CD14-positive monocyte (primary cell): Measurements from ENCODE around the gene TEX36. TPM values are rescaled to one million over a fixed set of nuclear protein-coding genes. Genes with fewer than 3 reads are reported as not detected.

Experiments
- DNase-seq, 3 donors: peaks; one replicate each; pipeline ENCODE4 v3.0.0-alpha.2; 2011 to 2022
- H2AFZ ChIP-seq: 2 replicates; pipeline ENCODE4 v1.6.0; 2012; ENCODE audit warnings: mild to moderate bottlenecking, low read depth, low read length, inconsistent platforms; ENCODE audit not compliant: insufficient read depth, poor library complexity, severe bottlenecking
- H3K27ac ChIP-seq, 2 donors: 1 replicate in 1 of 2; 2 replicates in 1 of 2; pipeline ENCODE4 v1.5.1; 2012 to 2013; ENCODE audit warnings: low read length in 2 of 2, control low read depth in 1 of 2, inconsistent platforms in 1 of 2, low read depth in 1 of 2, mild to moderate bottlenecking in 1 of 2
- H3K27me3 ChIP-seq, 2 donors: one replicate each; pipeline versions ENCODE4 v1.6.0 to v1.6.1; 2011 to 2013; ENCODE audit warnings: low read length in 2 of 2; ENCODE audit not compliant: control insufficient read depth in 2 of 2, insufficient read depth in 2 of 2
- H3K36me3 ChIP-seq, 2 donors: replicated peaks in 1 of 2; 1 replicate in 1 of 2; 2 replicates in 1 of 2; pipeline versions ENCODE4 v1.5.1 to v1.6.1; 2012 to 2013; ENCODE audit warnings: low read length in 2 of 2, control low read depth in 1 of 2, inconsistent platforms in 1 of 2, mild to moderate bottlenecking in 1 of 2; ENCODE audit not compliant: insufficient read depth in 2 of 2, control insufficient read depth in 1 of 2
- H3K4me1 ChIP-seq, 2 donors: 1 replicate in 1 of 2; 2 replicates in 1 of 2; pipeline versions ENCODE4 v1.5.1 to v1.6.1; 2012 to 2013; ENCODE audit warnings: low read length in 2 of 2, control low read depth in 1 of 2, inconsistent platforms in 1 of 2, mild to moderate bottlenecking in 1 of 2, moderate library complexity in 1 of 2; ENCODE audit not compliant: insufficient read depth in 2 of 2, control insufficient read depth in 1 of 2
- H3K4me2 ChIP-seq: replicated peaks from 2 replicates; pipeline ENCODE3; 2012; ENCODE audit warnings: low read length, moderate library complexity, mild to moderate bottlenecking; ENCODE audit not compliant: poor library complexity, severe bottlenecking; ENCODE audit errors: extremely low read depth
- H3K4me3 ChIP-seq, 3 experiments: fragments of 200-600 bp in 1 of 3; sonication (generic) in 1 of 3; replicated peaks in 1 of 3; 1 replicate in 2 of 3; 2 replicates in 1 of 3; pipeline ENCODE4 v1.5.1; 2011 to 2013; ENCODE audit warnings: low read length in 3 of 3, mild to moderate bottlenecking in 3 of 3, control low read depth in 2 of 3, low read depth in 2 of 3, inconsistent platforms in 1 of 3, moderate library complexity in 1 of 3
- H3K79me2 ChIP-seq: 2 replicates; pipeline ENCODE4 v1.6.0; 2012; ENCODE audit warnings: mild to moderate bottlenecking, control low read depth, inconsistent platforms, low read length, moderate library complexity; ENCODE audit not compliant: insufficient read depth
- H3K9ac ChIP-seq: 2 replicates; pipeline ENCODE4 v1.6.0; 2017; ENCODE audit warnings: low read length, mild to moderate bottlenecking; ENCODE audit not compliant: insufficient read depth, poor library complexity, severe bottlenecking
- H3K9me3 ChIP-seq, 2 donors: replicated peaks in 1 of 2; 1 replicate in 1 of 2; 2 replicates in 1 of 2; pipeline versions ENCODE4 v1.5.1 to v1.6.1; 2012 to 2013; ENCODE audit warnings: low read length in 2 of 2, control low read depth in 1 of 2; ENCODE audit not compliant: control insufficient read depth in 1 of 2, insufficient read depth in 1 of 2
- H4K20me1 ChIP-seq: 2 replicates; pipeline ENCODE4 v1.6.0; 2012; ENCODE audit warnings: mild to moderate bottlenecking, low read length, control low read depth, moderate library complexity; ENCODE audit not compliant: insufficient read depth
- H3K27ac Mint-ChIP-seq, 7 donors: one replicate each; pipeline ENCODE4 v1.8.0; 2020; ENCODE audit warnings: mild to moderate bottlenecking in 7 of 7, mixed read lengths in 7 of 7, moderate library complexity in 6 of 7, inconsistent platforms in 2 of 7
- H3K27me3 Mint-ChIP-seq, 3 donors: one replicate each; pipeline ENCODE4 v1.8.0; 2021 to 2022; ENCODE audit warnings: low read depth in 3 of 3, mild to moderate bottlenecking in 3 of 3, mixed read lengths in 3 of 3, moderate library complexity in 3 of 3, inconsistent platforms in 1 of 3
- H3K36me3 Mint-ChIP-seq, 2 donors: one replicate each; pipeline ENCODE4 v1.8.0; 2020; ENCODE audit warnings: mixed read lengths in 2 of 2, inconsistent platforms in 1 of 2, mild to moderate bottlenecking in 1 of 2
- H3K4me1 Mint-ChIP-seq: one replicate; pipeline ENCODE4 v1.8.0; 2020; ENCODE audit warnings: mild to moderate bottlenecking, mixed read lengths
- H3K4me3 Mint-ChIP-seq, 2 donors: one replicate each; pipeline ENCODE4 v1.8.0; 2020; ENCODE audit warnings: mild to moderate bottlenecking in 2 of 2, mixed read lengths in 2 of 2, moderate library complexity in 1 of 2
- H3K9me3 Mint-ChIP-seq, 7 donors: one replicate each; pipeline ENCODE4 v1.8.0; 2020 to 2022; ENCODE audit warnings: mixed read lengths in 7 of 7, mild to moderate bottlenecking in 6 of 7, moderate library complexity in 6 of 7, inconsistent platforms in 2 of 7
- WGBS: methylation state at CpG from one replicate; pipeline ENCODE4 v1.1.5; 2013; ENCODE audit warnings: missing lambda C conversion rate; ENCODE audit not compliant: insufficient coverage; 5-methylcytosine and 5-hydroxymethylcytosine counted together
- intact Hi-C, 2 donors: fragments of 100-400 bp; cut with micrococcal nuclease; formaldehyde crosslinking; loops; one replicate each; pipeline versions ENCODE4 v1.15.0 to v1.15.1; 2023
- polyA plus RNA-seq, 3 donors: library from polyadenylated mRNA; depleted of rRNA in 1 of 3; unstranded in 2 of 3; stranded (reverse) in 1 of 3; fragments of 300-500 nt in 2 of 3; fragments of >200 nt in 1 of 3; fragmentation: Illumina TruSeq in 2 of 3; gene quantifications; 1 replicate in 2 of 3; 2 replicates in 1 of 3; pipeline ENCODE4 v1.2.3, GENCODE V29; 2012 to 2021
- TF ChIP-seq, protein P1 (sequence below): fragments of 200-600 bp; IDR thresholded peaks from one replicate; pipeline ENCODE4 v1.8.0; 2022; ENCODE audit warnings: antibody characterized with exemption, mild to moderate bottlenecking

The TEX36 gene
- polyA plus RNA-seq, 3 donors, result not detected

DNA sequence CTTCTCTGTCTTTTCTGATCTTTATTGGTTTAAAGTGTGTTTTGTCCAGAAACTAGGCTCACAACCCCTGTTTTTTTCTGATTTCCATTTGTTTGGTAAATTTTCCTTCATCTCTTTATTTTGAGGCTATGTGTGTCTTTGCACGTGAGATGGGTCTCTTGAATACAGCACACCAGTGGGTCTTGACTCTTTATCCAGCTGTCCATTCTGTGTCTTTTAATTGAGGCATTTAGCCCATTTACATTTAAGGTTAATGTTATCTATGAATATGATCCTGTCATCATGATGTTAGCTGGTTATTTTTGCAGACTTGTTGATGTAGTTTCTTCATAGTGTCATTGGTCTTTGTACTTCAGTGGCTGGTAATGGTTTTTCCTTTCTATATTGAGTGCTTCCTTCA lies 10.1 kb downstream of the TEX36 start:
- Mint-ChIP-seq H3K27ac (no peak overlapping the region), H3K27me3 (peaks cover 0 to 3% (median 2%) of the 10 kb centered on the region in 3 donors), H3K4me1 (no peaks in the 10 kb centered on the region), H3K9me3 (peaks cover 12 to 37% (median 23%) of the 10 kb centered on the region in 7 donors), H3K36me3 (no peaks in the 10 kb centered on the region), H3K4me3 (no peak overlapping the region)
- H3K27me3 ChIP-seq, result no peaks in the 10 kb centered on the region
- peaks cover 0 to 11% of the 10 kb centered on the region in 2 donors for H3K9me3 ChIP-seq
- H3K27ac ChIP-seq, result no peak overlapping the region
- H3K4me1 ChIP-seq, result no peaks in the 10 kb centered on the region
- no peak overlapping the region for H3K4me2 ChIP-seq
- WGBS, result no CpG with 5 or more reads among the region's 1 CpG
- no peaks in the 10 kb centered on the region for H4K20me1 ChIP-seq
- no peak overlapping the region for H2AFZ ChIP-seq
- intact Hi-C loops, result loop anchor here in 1 of 2 donors (10.0 kb wide), 1 partner anchor 1782 kb away; no protein-coding TSS in a partner anchor
- TF ChIP-seq, protein P1, sequence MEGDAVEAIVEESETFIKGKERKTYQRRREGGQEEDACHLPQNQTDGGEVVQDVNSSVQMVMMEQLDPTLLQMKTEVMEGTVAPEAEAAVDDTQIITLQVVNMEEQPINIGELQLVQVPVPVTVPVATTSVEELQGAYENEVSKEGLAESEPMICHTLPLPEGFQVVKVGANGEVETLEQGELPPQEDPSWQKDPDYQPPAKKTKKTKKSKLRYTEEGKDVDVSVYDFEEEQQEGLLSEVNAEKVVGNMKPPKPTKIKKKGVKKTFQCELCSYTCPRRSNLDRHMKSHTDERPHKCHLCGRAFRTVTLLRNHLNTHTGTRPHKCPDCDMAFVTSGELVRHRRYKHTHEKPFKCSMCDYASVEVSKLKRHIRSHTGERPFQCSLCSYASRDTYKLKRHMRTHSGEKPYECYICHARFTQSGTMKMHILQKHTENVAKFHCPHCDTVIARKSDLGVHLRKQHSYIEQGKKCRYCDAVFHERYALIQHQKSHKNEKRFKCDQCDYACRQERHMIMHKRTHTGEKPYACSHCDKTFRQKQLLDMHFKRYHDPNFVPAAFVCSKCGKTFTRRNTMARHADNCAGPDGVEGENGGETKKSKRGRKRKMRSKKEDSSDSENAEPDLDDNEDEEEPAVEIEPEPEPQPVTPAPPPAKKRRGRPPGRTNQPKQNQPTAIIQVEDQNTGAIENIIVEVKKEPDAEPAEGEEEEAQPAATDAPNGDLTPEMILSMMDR, result no peak
- H3K4me3 ChIP-seq, result no peak overlapping the region
- no peaks in the 10 kb centered on the region for H3K79me2 ChIP-seq
- no peak for DNase-seq
- no peaks in the 10 kb centered on the region for H3K36me3 ChIP-seq
- H3K9ac ChIP-seq, result no peak overlapping the region

GRCh38 chr10:125662584-125662983 lies 20.4 kb downstream of the TEX36 start:
- no peak overlapping the region for H2AFZ ChIP-seq
- no peak for DNase-seq
- H3K27ac ChIP-seq, result no peak overlapping the region

More at GRCh38 chr10:125662584-125662983, 20.4 kb downstream of the TEX36 start:
- H3K4me1 Mint-ChIP-seq, result no peaks in the 10 kb centered on the region
- H3K27me3 ChIP-seq, result no peaks in the 10 kb centered on the region
- no peak overlapping the region for H3K27ac Mint-ChIP-seq
- WGBS, result 94% methylated on average over 2 of the region's 2 CpGs
- TF ChIP-seq, protein P1, result no peak
- no peaks in the 10 kb centered on the region for H3K4me1 ChIP-seq
- H3K4me3 ChIP-seq, result no peak overlapping the region
- H3K36me3 ChIP-seq, result no peaks in the 10 kb centered on the region
- no peaks in the 10 kb centered on the region for H4K20me1 ChIP-seq
- intact Hi-C loops, result no loop called here
- no peak overlapping the region for H3K9ac ChIP-seq
- no peaks in the 10 kb centered on the region for H3K36me3 Mint-ChIP-seq
- H3K9me3 ChIP-seq, result peaks cover 11 to 13% of the 10 kb centered on the region in 2 donors
- no peak overlapping the region for H3K4me3 Mint-ChIP-seq
- no peak overlapping the region for H3K4me2 ChIP-seq
- no peaks in the 10 kb centered on the region for H3K79me2 ChIP-seq
- H3K27me3 Mint-ChIP-seq, result peaks cover 2 to 4% (median 3%) of the 10 kb centered on the region in 3 donors
- peaks cover 8 to 22% (median 14%) of the 10 kb centered on the region in 7 donors for H3K9me3 Mint-ChIP-seq
